B cell (primary cell): ENCODE measurements around the gene ASB18. TPM values are rescaled to one million over a fixed set of nuclear protein-coding genes. Genes with fewer than 3 reads are reported as not detected.

Experiments used
- ATAC-seq: fragments of 200-7000 bp; cut with Tn5 transposase; one replicate; pipeline ENCODE4 v1.10.0; 2021; ENCODE audit warnings: low read depth, mild to moderate bottlenecking, moderate number of reproducible peaks, moderate library complexity
- CTCF ChIA-PET: fragments of 350-600 bp; sonication (Branson Sonifier 250); formaldehyde crosslinking; loops from one replicate; lab custom pipeline; 2021; ENCODE audit warnings: antibody characterized with exemption, inconsistent platforms; lab: Charles Lee
- POLR2A ChIA-PET: fragments of 350-600 bp; sonication (Branson Sonifier 250); formaldehyde crosslinking; loops from one replicate; lab custom pipeline; 2021; ENCODE audit warnings: antibody characterized with exemption; lab: Charles Lee
- DNase-seq: peaks from one replicate; pipeline ENCODE4 v3.0.0; 2013
- H2AFZ ChIP-seq: 2 replicates; pipeline ENCODE4 v1.6.1; 2012; ENCODE audit warnings: mild to moderate bottlenecking, low read depth, low read length; ENCODE audit not compliant: insufficient read depth, poor library complexity, severe bottlenecking
- H3K27ac ChIP-seq, 2 donors: 1 replicate in 1 of 2; 2 replicates in 1 of 2; pipeline ENCODE4 v1.5.1; 2012 to 2013; ENCODE audit warnings: low read length in 2 of 2, mild to moderate bottlenecking in 2 of 2, moderate library complexity in 1 of 2
- H3K27me3 ChIP-seq, 4 experiments: fragments of 200-600 bp in 1 of 4; sonication (generic) in 1 of 4; replicated peaks in 1 of 4; 1 replicate in 2 of 4; 2 replicates in 2 of 4; pipeline versions ENCODE4 v1.6.1 to v1.7.0; 2013 to 2016; ENCODE audit warnings: low read length in 3 of 4, mild to moderate bottlenecking in 2 of 4, mixed read lengths in 1 of 4, moderate library complexity in 1 of 4; ENCODE audit not compliant: insufficient read depth in 4 of 4, control insufficient read depth in 3 of 4; ENCODE audit errors: control extremely low read depth in 1 of 4
- H3K36me3 ChIP-seq, 2 experiments: replicated peaks in 1 of 2; 1 replicate in 1 of 2; 2 replicates in 1 of 2; pipeline versions ENCODE4 v1.6.1 to v1.7.1; 2013; ENCODE audit warnings: low read length in 1 of 2; ENCODE audit not compliant: insufficient read depth in 2 of 2, control insufficient read depth in 1 of 2; ENCODE audit errors: control extremely low read depth in 1 of 2, extremely low read depth in 1 of 2
- H3K4me1 ChIP-seq, 2 donors: fragments of 200-600 bp in 1 of 2; sonication (generic) in 1 of 2; 1 replicate in 1 of 2; 2 replicates in 1 of 2; pipeline versions ENCODE4 v1.5.1 to v1.6.1; 2013 to 2017; ENCODE audit warnings: low read length in 2 of 2; ENCODE audit not compliant: control insufficient read depth in 2 of 2, insufficient read depth in 2 of 2
- H3K4me2 ChIP-seq: replicated peaks from 2 replicates; pipeline ENCODE3; 2012; ENCODE audit warnings: mild to moderate bottlenecking, low read depth, low read length; ENCODE audit not compliant: poor library complexity, severe bottlenecking
- H3K4me3 ChIP-seq, 5 experiments: fragments of 200-600 bp in 1 of 5; sonication (generic) in 1 of 5; 1 replicate in 3 of 5; 2 replicates in 2 of 5; pipeline versions ENCODE4 v1.5.1 to v1.7.0; 2011 to 2016; ENCODE audit warnings: low read length in 4 of 5, mild to moderate bottlenecking in 4 of 5, low read depth in 2 of 5, control low read depth in 1 of 5, moderate library complexity in 1 of 5; ENCODE audit not compliant: insufficient read depth in 1 of 5; ENCODE audit errors: control extremely low read depth in 1 of 5, extremely low read depth in 1 of 5
- H3K79me2 ChIP-seq: fragments of 200-600 bp; sonication (generic); one replicate; pipeline ENCODE4 v1.6.0; 2016; ENCODE audit warnings: low read length; ENCODE audit not compliant: control insufficient read depth, insufficient read depth
- H3K9ac ChIP-seq: fragments of 200-600 bp; sonication (generic); 2 replicates; pipeline ENCODE4 v1.6.1; 2017; ENCODE audit warnings: mild to moderate bottlenecking, low read length, moderate library complexity
- H3K9me3 ChIP-seq, 3 donors: one replicate each; pipeline versions ENCODE4 v1.6.1 to v1.7.1; 2013; ENCODE audit warnings: low read length in 2 of 3; ENCODE audit not compliant: control insufficient read depth in 2 of 3, insufficient read depth in 1 of 3; ENCODE audit errors: control extremely low read depth in 1 of 3
- H4K20me1 ChIP-seq: 2 replicates; pipeline ENCODE4 v1.6.0; 2012; ENCODE audit warnings: mild to moderate bottlenecking, low read length; ENCODE audit not compliant: insufficient read depth, control insufficient read depth, poor library complexity, severe bottlenecking
- H3K27ac Mint-ChIP-seq: one replicate; pipeline ENCODE4 v1.8.0; 2021; ENCODE audit warnings: mixed read lengths
- H3K27me3 Mint-ChIP-seq: one replicate; pipeline ENCODE4 v1.8.0; 2021; ENCODE audit warnings: mixed read lengths
- H3K4me1 Mint-ChIP-seq: one replicate; pipeline ENCODE4 v1.8.0; 2021; ENCODE audit warnings: mixed read lengths
- H3K4me3 Mint-ChIP-seq: one replicate; pipeline ENCODE4 v1.8.0; 2021; ENCODE audit warnings: mixed read lengths
- H3K9me3 Mint-ChIP-seq: one replicate; pipeline ENCODE4 v1.8.0; 2022; ENCODE audit warnings: mixed read lengths; ENCODE audit not compliant: insufficient read depth
- EZH2 ChIP-seq: IDR thresholded peaks from 2 replicates; pipeline ENCODE4 v1.6.1; 2012; ENCODE audit warnings: borderline replicate concordance, low read depth, mild to moderate bottlenecking, moderate library complexity, low read length; ENCODE audit not compliant: insufficient read depth, poor library complexity, severe bottlenecking
- WGBS: methylation state at CpG from one replicate; pipeline ENCODE4 v1.1.5; 2013; ENCODE audit warnings: missing lambda C conversion rate; ENCODE audit not compliant: insufficient coverage; 5-methylcytosine and 5-hydroxymethylcytosine counted together
- intact Hi-C: fragments of 100-400 bp; cut with micrococcal nuclease; formaldehyde crosslinking; loops from one replicate; pipeline ENCODE4 v1.10.0; 2022
- polyA plus RNA-seq: library from polyadenylated mRNA; depleted of rRNA; stranded (reverse); fragments of >200 nt; gene quantifications from 2 replicates; pipeline ENCODE4 v1.2.3, GENCODE V29; 2012
- total RNA-seq, 2 donors: library from RNA; stranded (reverse); fragments of 120-200 nt in 1 of 2; gene quantifications; 1 replicate in 1 of 2; 2 replicates in 1 of 2; pipeline versions ENCODE4 v1.2.3 to v1.2.4, GENCODE V29; 2013 to 2022
- TF ChIP-seq, protein P1 (sequence below): fragments of 200-600 bp; IDR thresholded peaks from one replicate; pipeline ENCODE4 v1.8.0; 2022; ENCODE audit warnings: antibody characterized with exemption, mild to moderate bottlenecking

ASB18 gene
- total and polyA plus RNA-seq, 2 donors (not counting 1 experiment from before 2014, with no cell fraction given): not detected

GRCh38 chr2:236249066-236249465 lies 15.1 kb downstream of the ASB18 start:
- ATAC-seq (no peak), DNase-seq (no peak)
- WGBS: 73% methylated on average over 2 of the region's 2 CpGs
- Histone ChIP-seq H3K4me1 (no peaks in the 10 kb centered on the region), H3K9ac (no peak overlapping the region), H2AFZ (no peak overlapping the region), H4K20me1 (no peaks in the 10 kb centered on the region), H3K4me2 (no peak overlapping the region), H3K9me3 (peaks cover 0 to 6% (median 0%) of the 10 kb centered on the region in 3 donors), H3K27ac (no peak overlapping the region), H3K79me2 (no peaks in the 10 kb centered on the region), H3K4me3 (no peak overlapping the region), H3K27me3 (peaks cover 0 to 4% (median 0%) of the 10 kb centered on the region in 4 experiments), H3K36me3 (no peaks in the 10 kb centered on the region)
- Mint-ChIP-seq H3K27ac (no peak overlapping the region), H3K27me3 (peaks cover 6% of the 10 kb centered on the region), H3K9me3 (no peaks in the 10 kb centered on the region), H3K4me3 (no peak overlapping the region), H3K4me1 (no peaks in the 10 kb centered on the region)
- ChIA-PET CTCF (no interaction called here), POLR2A (no interaction called here)
- intact Hi-C loops: no loop called here
- TF ChIP-seq EZH2: no peak
- TF ChIP-seq, protein P1, sequence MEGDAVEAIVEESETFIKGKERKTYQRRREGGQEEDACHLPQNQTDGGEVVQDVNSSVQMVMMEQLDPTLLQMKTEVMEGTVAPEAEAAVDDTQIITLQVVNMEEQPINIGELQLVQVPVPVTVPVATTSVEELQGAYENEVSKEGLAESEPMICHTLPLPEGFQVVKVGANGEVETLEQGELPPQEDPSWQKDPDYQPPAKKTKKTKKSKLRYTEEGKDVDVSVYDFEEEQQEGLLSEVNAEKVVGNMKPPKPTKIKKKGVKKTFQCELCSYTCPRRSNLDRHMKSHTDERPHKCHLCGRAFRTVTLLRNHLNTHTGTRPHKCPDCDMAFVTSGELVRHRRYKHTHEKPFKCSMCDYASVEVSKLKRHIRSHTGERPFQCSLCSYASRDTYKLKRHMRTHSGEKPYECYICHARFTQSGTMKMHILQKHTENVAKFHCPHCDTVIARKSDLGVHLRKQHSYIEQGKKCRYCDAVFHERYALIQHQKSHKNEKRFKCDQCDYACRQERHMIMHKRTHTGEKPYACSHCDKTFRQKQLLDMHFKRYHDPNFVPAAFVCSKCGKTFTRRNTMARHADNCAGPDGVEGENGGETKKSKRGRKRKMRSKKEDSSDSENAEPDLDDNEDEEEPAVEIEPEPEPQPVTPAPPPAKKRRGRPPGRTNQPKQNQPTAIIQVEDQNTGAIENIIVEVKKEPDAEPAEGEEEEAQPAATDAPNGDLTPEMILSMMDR: no peak

DNA sequence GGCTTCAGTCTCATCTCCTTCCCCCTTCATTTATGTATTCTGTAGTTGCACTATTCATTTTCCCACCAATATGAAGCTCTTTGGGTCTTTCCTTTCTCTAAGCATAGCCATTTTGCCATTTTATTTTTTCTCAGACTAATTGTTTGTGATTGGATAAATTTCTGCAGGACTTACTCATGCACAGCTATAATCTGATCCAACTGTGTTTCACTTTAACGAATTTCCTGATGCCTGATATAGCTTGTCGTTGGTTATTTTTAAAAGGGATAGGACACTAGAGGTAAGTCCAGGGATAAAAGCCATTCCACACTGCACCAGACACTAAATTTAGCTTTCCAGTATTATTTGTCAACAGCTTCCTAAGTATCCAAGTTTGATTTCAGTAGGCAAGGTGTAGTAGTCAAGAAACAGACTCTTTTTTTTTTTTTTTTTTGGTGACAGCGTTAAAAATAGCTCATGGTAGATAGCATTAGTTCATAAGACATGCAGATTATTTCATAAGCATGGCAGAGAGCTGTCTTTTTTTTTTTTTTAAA lies 17.4 kb downstream of the ASB18 start:
- no peak overlapping the region for H3K4me2 ChIP-seq
- peaks cover 0 to 4% (median 0%) of the 10 kb centered on the region in 4 experiments for H3K27me3 ChIP-seq
- POLR2A ChIA-PET: no interaction called here
- H4K20me1 ChIP-seq: no peaks in the 10 kb centered on the region
- no CpG with 5 or more reads among the region's 3 CpGs for WGBS
- no peak overlapping the region for H3K4me3 ChIP-seq
- H3K27ac ChIP-seq: no peak overlapping the region
- CTCF ChIA-PET: no interaction called here
- ATAC-seq (no peak), DNase-seq (no peak)
- Mint-ChIP-seq H3K4me1 (no peaks in the 10 kb centered on the region), H3K27me3 (peaks cover 6% of the 10 kb centered on the region), H3K4me3 (no peak overlapping the region), H3K27ac (no peak overlapping the region), H3K9me3 (no peaks in the 10 kb centered on the region)
- no peaks in the 10 kb centered on the region for H3K79me2 ChIP-seq
- intact Hi-C loops: no loop called here
- TF ChIP-seq, protein P1: no peak
- TF ChIP-seq EZH2: no peak
- no peaks in the 10 kb centered on the region for H3K4me1 ChIP-seq
- no peak overlapping the region for H2AFZ ChIP-seq
- H3K9me3 ChIP-seq: no peaks in the 10 kb centered on the region
- H3K9ac ChIP-seq: no peak overlapping the region
- H3K36me3 ChIP-seq: no peaks in the 10 kb centered on the region
